ENCODE data around the gene TMEM117. TPM values are rescaled to one million over a fixed set of nuclear protein-coding genes. Genes with fewer than 3 reads are reported as not detected.

TMEM117 gene
- polyA plus RNA-seq (2011; rRNA removed) (4.3 and 7.0 TPM in 2 replicates), polyA minus RNA-seq (2011; rRNA and poly(A)+ RNA removed) (2.4 and 3.3 TPM in 2 replicates)

DNA sequence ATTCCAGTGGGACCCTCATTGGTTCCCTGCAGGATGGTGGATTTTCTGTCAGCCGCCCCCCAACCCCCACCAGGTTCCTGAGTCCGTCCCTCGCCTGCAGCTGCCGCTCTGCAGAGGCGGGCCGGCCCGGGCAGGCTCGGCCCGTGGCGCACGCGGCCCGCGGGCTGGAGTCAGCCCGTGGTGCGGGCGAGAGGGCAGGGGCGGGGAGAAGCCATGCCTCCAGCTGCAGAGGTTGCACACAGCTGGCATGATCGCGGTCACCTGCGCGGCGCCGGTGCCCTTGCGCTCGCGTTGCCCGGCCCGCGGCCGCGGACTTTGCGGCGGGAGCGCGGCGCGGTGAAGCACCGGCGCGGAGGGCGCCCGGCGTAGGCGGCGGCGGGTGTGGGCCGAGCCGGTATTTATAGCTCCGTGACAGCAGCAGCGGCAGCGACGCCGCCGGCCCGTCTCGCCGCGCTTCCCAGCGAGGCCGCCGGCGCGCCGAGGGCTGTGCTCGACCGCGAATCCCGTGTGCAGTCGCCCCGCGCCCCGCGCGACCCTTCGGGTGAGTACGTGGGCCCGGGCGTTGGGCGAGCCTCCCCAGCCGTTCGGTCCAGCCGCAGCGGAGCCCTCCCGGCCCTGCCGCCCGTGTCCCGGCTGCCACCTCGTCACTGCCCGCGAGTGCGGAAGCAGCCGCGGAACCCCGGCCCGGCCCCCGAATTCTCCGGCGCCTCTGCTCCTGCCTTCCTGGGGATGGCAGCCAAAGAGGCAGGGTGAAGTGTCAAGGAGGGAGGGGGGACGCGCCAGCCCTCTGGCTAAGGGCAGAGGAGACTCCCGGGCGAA is at the start of gene TMEM117:
Gene TMEM117 (plus strand): TSS at position 426 of the 819 bp plus-strand sequence.
- H3K36me3 ChIP-seq (ENCODE audit: control insufficient read depth, insufficient read depth, low read length), result no peaks in the 10 kb centered on the region
- no peaks in the 10 kb centered on the region for H3K27me3 ChIP-seq (ENCODE audit: control insufficient read depth, insufficient read depth, low read length)
- TF ChIP-seq, protein P1, sequence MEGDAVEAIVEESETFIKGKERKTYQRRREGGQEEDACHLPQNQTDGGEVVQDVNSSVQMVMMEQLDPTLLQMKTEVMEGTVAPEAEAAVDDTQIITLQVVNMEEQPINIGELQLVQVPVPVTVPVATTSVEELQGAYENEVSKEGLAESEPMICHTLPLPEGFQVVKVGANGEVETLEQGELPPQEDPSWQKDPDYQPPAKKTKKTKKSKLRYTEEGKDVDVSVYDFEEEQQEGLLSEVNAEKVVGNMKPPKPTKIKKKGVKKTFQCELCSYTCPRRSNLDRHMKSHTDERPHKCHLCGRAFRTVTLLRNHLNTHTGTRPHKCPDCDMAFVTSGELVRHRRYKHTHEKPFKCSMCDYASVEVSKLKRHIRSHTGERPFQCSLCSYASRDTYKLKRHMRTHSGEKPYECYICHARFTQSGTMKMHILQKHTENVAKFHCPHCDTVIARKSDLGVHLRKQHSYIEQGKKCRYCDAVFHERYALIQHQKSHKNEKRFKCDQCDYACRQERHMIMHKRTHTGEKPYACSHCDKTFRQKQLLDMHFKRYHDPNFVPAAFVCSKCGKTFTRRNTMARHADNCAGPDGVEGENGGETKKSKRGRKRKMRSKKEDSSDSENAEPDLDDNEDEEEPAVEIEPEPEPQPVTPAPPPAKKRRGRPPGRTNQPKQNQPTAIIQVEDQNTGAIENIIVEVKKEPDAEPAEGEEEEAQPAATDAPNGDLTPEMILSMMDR (IDR thresholded peaks at IDR 0.05; ENCODE audit: insufficient read depth, low read depth, low read length), result no peak
- H3K4me3 ChIP-seq (ENCODE audit: low read depth, low read length), result peak within 1 kb of the TSS; percentile 66
- ChIA-PET CTCF (interaction anchor here (1.3 kb wide), 1 partner anchor 27 kb away, joined by 3 read pairs; no protein-coding TSS in a partner anchor), POLR2A (no interaction called here)
- peak; percentile 9 for DNase-seq (ENCODE audit: low read depth)

DNA sequence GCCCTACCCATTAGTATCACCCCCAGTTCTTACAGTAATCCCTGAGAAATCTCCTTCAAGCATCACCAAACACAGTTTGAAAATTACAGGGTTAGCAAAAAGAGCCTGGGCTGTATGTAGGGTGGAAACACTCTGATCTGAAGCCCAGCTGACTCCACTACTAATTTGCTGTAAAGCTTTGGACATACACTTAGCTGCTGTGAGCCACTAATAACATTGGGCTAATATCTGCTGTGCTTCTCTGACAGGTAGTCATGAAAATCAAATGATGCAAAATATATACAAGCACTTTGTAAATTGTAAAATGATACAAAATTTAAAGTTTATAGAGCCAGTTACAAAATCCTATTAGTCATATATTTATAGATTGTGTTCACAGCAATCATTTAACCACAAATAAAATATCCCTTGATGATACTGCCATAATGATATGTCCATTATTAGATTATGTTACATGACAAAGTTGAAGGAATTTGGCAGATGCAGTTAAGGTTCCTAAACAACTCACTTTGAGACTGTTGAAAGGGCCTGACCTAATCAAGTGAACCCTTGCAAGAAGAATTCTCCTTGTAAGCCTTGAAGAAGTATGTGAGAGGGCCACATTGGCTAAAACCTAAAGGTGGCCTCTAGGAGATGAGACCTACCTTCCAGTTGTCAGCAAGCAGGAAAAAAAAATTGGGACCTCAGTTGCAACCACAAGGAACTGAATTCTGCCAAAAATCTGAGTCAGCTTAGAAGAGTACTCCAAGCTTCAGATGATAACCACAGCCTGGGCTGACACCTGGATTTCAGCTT is 48.8 kb upstream of the TMEM117 start:
- DNase-seq (ENCODE audit: low read depth), result no peak
- H3K4me3 ChIP-seq (ENCODE audit: low read depth, low read length), result no peak overlapping the region
- TF ChIP-seq, protein P1 (IDR thresholded peaks at IDR 0.05; ENCODE audit: insufficient read depth, low read depth, low read length), result no peak
- ChIA-PET CTCF (interaction anchor here (1.0 to 1.9 kb wide), 4 partner anchors 10 to 95 kb away, joined by 3 to 9 read pairs (median 3); no protein-coding TSS in a partner anchor), POLR2A (no interaction called here)
- peaks cover 4% of the 10 kb centered on the region for H3K36me3 ChIP-seq (ENCODE audit: control insufficient read depth, insufficient read depth, low read length)
- no peaks in the 10 kb centered on the region for H3K27me3 ChIP-seq (ENCODE audit: control insufficient read depth, insufficient read depth, low read length)

DNA sequence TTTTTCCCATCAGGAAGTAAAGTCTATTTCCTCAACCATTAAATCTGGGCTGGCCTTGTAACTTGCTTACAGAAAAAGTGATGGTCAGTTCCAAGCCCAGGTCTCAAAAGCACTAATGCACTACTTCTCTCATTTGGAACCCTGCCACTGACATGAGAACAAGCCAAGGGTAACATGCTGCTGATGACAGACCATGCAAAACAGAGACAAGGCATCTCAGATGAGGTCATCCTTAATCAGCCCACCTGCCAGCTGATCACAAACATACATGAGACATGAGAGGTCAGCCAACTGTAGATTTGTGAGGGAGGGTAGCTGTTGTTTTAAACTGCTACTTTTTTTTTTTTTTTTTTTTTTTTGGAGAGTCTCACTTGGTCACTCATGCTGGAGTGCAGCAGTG is 45.9 kb upstream of the TMEM117 start:
- CTCF ChIA-PET, result interaction anchor here (1.2 kb wide), 1 partner anchor 31 kb away, joined by 4 read pairs; no protein-coding TSS in a partner anchor

DNA sequence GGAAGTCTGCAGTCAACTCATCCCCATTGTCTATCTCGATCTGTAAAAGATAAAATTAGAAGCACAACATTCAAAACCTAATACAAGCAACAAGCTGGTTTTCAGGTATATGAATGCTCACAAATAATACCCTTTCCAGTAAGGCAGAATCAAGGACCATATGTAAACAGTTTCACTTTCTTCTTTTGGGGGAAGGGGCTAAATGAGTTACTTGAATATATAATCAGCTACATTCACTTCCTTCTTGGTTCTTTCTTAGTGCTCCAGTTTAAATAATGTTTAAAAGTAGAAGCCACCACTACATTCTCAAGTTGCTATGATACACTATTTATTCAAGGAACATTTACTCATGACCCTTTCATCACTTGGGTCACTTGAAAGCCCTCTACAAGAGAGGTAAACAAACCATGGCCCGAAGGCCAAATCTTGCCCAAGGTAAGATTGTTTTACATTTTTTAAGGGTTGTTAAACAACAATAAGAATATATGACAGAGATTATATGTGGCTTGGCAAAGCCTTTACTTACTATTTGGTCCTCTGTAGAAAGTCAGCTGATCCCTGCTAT is 40.1 kb upstream of the TMEM117 start:
- ChIA-PET CTCF (interaction anchor here (1.1 kb wide), 1 partner anchor 9 kb away, joined by 3 read pairs; no protein-coding TSS in a partner anchor), POLR2A (no interaction called here)
- Histone ChIP-seq H3K36me3 (ENCODE audit: control insufficient read depth, insufficient read depth, low read length) (no peaks in the 10 kb centered on the region), H3K27me3 (ENCODE audit: control insufficient read depth, insufficient read depth, low read length) (no peaks in the 10 kb centered on the region), H3K4me3 (ENCODE audit: low read depth, low read length) (no peak overlapping the region)
- DNase-seq (ENCODE audit: low read depth), result no peak
- TF ChIP-seq, protein P1 (IDR thresholded peaks at IDR 0.05; ENCODE audit: insufficient read depth, low read depth, low read length), result no peak

More for the DNA sequence above, 45.9 kb upstream of the TMEM117 start:
- H3K27me3 ChIP-seq (ENCODE audit: control insufficient read depth, insufficient read depth, low read length), result no peaks in the 10 kb centered on the region
- POLR2A ChIA-PET, result interaction anchor here (0.6 kb wide), 1 partner anchor 1488 kb away, joined by 4 read pairs; no protein-coding TSS in a partner anchor
- peaks cover 4% of the 10 kb centered on the region for H3K36me3 ChIP-seq (ENCODE audit: control insufficient read depth, insufficient read depth, low read length)
- no peak overlapping the region for H3K4me3 ChIP-seq (ENCODE audit: low read depth, low read length)
- TF ChIP-seq, protein P1 (IDR thresholded peaks at IDR 0.05; ENCODE audit: insufficient read depth, low read depth, low read length), result no peak
- DNase-seq (ENCODE audit: low read depth), result no peak
